Measurements from ENCODE around the gene CACHD1. TPM values are rescaled to one million over a fixed set of nuclear protein-coding genes. Genes with fewer than 3 reads are reported as not detected.

The CACHD1 gene
- total RNA-seq, 1 experiment from 2014 or later: 8.4 TPM

- no peak for TF ChIP-seq REST (IDR thresholded peaks at IDR 0.05; ENCODE audit: low read depth)
Observed at GRCh38 chr1:64655861-64656260, 185.9 kb downstream of the CACHD1 start (continued).

- Histone ChIP-seq H3K79me2 (ENCODE audit: insufficient read depth, low read length) (no peaks in the 10 kb centered on the region), H3K9me2 (ENCODE audit: insufficient read depth) (no peaks in the 10 kb centered on the region), H3K27me3 (ENCODE audit: insufficient read depth, low read length) (no peaks in the 10 kb centered on the region), H2AFZ (ENCODE audit: low read depth, low read length, poor library complexity, severe bottlenecking) (no peak overlapping the region), H3K9me3 (ENCODE audit: control insufficient read depth in 1 of 2, insufficient read depth in 1 of 2, low read depth in 1 of 2, low read length in 2 of 2) (no peaks in the 10 kb centered on the region), H3K4me3 (replicated peaks in 1 of 2; ENCODE audit: low read depth in 1 of 2, low read length in 2 of 2) (no peak overlapping the region), H3K4me2 (ENCODE audit: low read length) (no peak overlapping the region), H3K36me3 (ENCODE audit: control insufficient read depth in 1 of 2, insufficient read depth in 2 of 2, low read length in 2 of 2) (no peaks in the 10 kb centered on the region), H3K9ac (ENCODE audit: low read length) (no peak overlapping the region), H3K4me1 (ENCODE audit: control insufficient read depth in 1 of 2, insufficient read depth in 2 of 2, low read length in 2 of 2) (no peaks in the 10 kb centered on the region), H3K27ac (ENCODE audit: low read depth, low read length) (no peak overlapping the region), H4K20me1 (ENCODE audit: insufficient read depth) (no peaks in the 10 kb centered on the region)
- TF ChIP-seq ZNF274 (IDR thresholded peaks at IDR 0.05; ENCODE audit: low read depth, low read length) (no peak), CEBPB (IDR thresholded peaks at IDR 0.05; ENCODE audit: low read depth) (no peak)
- POLR2A ChIA-PET: no interaction called here
- RAD21 ChIA-PET (ENCODE audit: low non-redundant PET in 1 of 2, low total read pairs in 2 of 2, uncharacterized antibody in 2 of 2, unreplicated experiment in 2 of 2): no interaction called here
- CTCF ChIA-PET: no interaction called here
- no TSS peak for BruUV-seq (replicated peaks)
- intact Hi-C loops (cut with micrococcal nuclease): no loop called here
- ATAC-seq (no peak), DNase-seq (ENCODE audit: low read depth, low spot score) (no peak)
Observed at GRCh38 chr1:64659478-64660138, 189.7 kb downstream of the CACHD1 start.

Measured in HCT116 (cell line).